Measurements from ENCODE around the gene MATCAP1.

GRCh38 chr16:67183284-67183626 lies 508 bp downstream of the MATCAP1 start:
- no peak for TF ChIP-seq RAD21 (IDR thresholded peaks at IDR 0.05)
- no peak for TF ChIP-seq CTCF (IDR thresholded peaks at IDR 0.05; ENCODE audit: low read depth, low read length, missing input control)
- no peak for TF ChIP-seq TAF1 (conservative IDR thresholded peaks at IDR 0.05)
- no peak for TF ChIP-seq GABPA (IDR thresholded peaks at IDR 0.05 in 1 of 2, conservative IDR thresholded peaks at IDR 0.05 in 1 of 2)

Data from liver (tissue), 3 donors.